NB4 (cell line): ENCODE results near the gene MRC2.
"Not testable (repeated sequence)": the region's sequence is repeated elsewhere in the genome, so short reads cannot be mapped to it uniquely, and the experiment has no call there.

Experiments
- DNase-seq: peaks from one replicate; pipeline ENCODE4 v3.0.0; 2010; ENCODE audit warnings: low read depth
- H3K4me3 ChIP-seq: one replicate; pipeline ENCODE4 v1.5.1; 2011; ENCODE audit warnings: mild to moderate bottlenecking, low read depth, low read length, moderate library complexity
- MYC ChIP-seq: IDR thresholded peaks from 2 replicates; pipeline ENCODE4 v1.6.1; 2011; ENCODE audit warnings: low read depth, low read length
- POLR2A ChIP-seq: IDR thresholded peaks from 2 replicates; pipeline ENCODE4 v1.6.1; 2011; ENCODE audit warnings: mild to moderate bottlenecking; ENCODE audit not compliant: insufficient read length; ENCODE audit errors: extremely low read depth
- TF ChIP-seq, protein P1 (sequence below): IDR thresholded peaks from 2 replicates; pipeline ENCODE4 v1.6.1; 2011; ENCODE audit warnings: low read depth, low read length
- TF ChIP-seq, protein P2 (sequence below): IDR thresholded peaks from one replicate; pipeline ENCODE4 v1.5.1; 2012; ENCODE audit warnings: low read depth, low read length

MRC2 gene

DNA sequence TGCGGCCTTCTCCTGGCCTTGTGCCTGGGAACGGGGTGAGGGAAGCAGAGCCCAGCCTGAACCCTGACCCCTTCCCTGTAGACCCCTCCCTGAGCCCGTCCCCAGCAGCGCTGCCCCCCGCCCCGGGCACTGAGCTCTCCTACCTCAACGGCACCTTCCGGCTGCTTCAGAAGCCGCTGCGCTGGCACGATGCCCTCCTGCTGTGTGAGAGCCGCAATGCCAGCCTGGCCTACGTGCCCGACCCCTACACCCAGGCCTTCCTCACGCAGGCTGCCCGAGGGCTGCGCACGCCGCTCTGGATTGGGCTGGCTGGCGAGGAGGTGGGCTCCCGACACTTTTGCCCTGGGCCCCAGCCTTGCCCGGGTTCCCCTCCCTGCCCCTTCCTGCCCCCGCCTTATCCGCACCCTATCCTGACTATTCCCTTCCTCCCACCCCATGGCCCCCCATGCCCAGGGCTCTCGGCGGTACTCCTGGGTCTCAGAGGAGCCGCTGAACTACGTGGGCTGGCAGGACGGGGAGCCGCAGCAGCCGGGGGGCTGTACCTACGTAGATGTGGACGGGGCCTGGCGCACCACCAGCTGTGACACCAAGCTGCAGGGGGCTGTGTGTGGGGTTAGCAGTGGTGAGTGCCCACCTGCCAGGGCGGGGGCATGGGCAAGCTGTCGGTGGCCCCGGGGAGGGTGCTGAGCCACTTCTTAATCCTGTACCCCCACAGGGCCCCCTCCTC lies 62.1 kb downstream of the MRC2 start:
- TF ChIP-seq, protein P1, sequence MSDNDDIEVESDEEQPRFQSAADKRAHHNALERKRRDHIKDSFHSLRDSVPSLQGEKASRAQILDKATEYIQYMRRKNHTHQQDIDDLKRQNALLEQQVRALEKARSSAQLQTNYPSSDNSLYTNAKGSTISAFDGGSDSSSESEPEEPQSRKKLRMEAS: no peak
- TF ChIP-seq MYC (no peak), POLR2A (no peak)
- TF ChIP-seq, protein P2, sequence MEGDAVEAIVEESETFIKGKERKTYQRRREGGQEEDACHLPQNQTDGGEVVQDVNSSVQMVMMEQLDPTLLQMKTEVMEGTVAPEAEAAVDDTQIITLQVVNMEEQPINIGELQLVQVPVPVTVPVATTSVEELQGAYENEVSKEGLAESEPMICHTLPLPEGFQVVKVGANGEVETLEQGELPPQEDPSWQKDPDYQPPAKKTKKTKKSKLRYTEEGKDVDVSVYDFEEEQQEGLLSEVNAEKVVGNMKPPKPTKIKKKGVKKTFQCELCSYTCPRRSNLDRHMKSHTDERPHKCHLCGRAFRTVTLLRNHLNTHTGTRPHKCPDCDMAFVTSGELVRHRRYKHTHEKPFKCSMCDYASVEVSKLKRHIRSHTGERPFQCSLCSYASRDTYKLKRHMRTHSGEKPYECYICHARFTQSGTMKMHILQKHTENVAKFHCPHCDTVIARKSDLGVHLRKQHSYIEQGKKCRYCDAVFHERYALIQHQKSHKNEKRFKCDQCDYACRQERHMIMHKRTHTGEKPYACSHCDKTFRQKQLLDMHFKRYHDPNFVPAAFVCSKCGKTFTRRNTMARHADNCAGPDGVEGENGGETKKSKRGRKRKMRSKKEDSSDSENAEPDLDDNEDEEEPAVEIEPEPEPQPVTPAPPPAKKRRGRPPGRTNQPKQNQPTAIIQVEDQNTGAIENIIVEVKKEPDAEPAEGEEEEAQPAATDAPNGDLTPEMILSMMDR: no peak
- no peak overlapping the region for H3K4me3 ChIP-seq
- DNase-seq: no peak

DNA sequence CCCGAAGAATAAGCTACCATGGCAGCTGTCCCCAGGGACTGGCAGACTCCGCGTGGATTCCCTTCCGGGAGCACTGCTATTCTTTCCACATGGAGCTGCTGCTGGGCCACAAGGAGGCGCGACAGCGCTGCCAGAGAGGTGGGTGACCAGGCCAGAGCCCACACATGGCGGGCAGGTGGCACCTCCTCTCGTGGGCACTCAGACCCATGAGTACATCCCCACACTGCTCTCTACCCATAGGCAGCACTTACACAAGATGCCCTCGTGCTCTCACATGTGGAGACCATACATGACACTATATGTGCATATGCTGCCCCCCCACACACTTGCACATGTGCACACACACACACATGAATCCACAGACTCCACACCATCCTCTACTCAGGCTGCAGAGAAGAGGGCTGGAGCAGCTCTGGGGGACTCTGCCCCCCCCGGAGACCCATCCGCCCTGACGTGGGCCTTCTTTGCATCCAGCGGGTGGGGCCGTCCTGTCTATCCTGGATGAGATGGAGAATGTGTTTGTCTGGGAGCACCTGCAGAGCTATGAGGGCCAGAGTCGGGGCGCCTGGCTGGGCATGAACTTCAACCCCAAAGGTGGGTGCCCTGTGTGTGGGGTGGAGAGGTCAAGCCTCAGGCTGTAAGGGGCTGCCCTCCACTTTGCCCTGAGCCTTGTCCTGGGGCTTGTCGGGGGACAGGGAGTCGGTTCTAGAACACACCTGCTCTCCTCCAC lies 62.9 kb downstream of the MRC2 start:
- no peak overlapping the region for H3K4me3 ChIP-seq
- TF ChIP-seq, protein P2: no peak
- TF ChIP-seq POLR2A: no peak
- no peak for TF ChIP-seq MYC
- TF ChIP-seq, protein P1: no peak
- DNase-seq: no peak

GRCh38 chr17:62691589-62691915 lies 64.1 kb downstream of the MRC2 start:
- not testable (repeated sequence) for DNase-seq, H3K4me3 ChIP-seq

DNA sequence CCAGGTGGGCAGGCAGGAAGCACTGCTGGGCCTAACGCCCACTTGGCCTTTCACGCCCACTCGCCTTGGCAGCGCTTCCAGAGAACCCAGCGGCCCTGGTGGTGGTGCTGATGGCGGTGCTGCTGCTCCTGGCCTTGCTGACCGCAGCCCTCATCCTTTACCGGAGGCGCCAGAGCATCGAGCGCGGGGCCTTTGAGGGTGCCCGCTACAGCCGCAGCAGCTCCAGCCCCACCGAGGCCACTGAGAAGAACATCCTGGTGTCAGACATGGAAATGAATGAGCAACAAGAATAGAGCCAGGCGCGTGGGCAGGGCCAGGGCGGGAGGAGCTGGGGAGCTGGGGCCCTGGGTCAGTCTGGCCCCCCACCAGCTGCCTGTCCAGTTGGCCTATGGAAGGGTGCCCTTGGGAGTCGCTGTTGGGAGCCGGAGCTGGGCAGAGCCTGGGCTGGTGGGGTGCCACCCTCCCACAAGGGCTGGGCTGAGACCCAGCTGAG lies 64.7 kb downstream of the MRC2 start:
- TF ChIP-seq MYC (no peak), POLR2A (no peak)
- TF ChIP-seq, protein P2: no peak
- TF ChIP-seq, protein P1: no peak
- no peak overlapping the region for H3K4me3 ChIP-seq
- no peak for DNase-seq

DNA sequence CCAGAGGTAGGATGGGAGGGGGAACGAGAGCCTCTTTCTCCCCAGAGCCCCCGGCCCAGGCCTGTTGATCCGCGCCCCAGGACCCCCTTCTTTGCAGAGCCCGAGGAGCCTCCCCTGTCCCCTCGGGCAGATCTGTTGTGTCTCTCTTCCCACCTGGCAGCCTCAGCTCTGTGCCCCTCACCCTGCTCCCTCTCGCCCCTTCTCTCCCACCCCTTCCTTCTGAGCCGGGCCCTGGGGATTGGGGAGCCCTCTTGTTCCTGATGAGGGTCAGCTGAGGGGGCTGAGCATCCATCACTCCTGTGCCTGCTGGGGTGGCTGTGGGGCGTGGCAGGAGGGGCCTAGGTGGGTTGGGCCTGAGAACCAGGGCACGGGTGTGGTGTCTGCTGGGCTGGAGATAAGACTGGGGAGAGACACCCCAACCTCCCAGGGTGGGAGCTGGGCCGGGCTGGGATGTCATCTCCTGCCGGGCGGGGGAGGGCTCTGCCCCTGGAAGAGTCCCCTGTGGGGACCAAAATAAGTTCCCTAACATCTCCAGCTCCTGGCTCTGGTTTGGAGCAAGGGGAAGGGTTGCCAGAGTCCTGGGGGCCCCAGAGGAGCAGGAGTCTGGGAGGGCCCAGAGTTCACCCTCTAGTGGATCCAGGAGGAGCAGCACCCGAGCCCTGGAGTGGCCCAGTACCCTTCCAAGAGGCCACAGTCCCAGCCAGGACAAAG lies 65.4 kb downstream of the MRC2 start:
- TF ChIP-seq MYC (no peak), POLR2A (no peak)
- TF ChIP-seq, protein P1: no peak
- TF ChIP-seq, protein P2: peak; percentile 14
- no peak overlapping the region for H3K4me3 ChIP-seq
- peak; percentile 36 for DNase-seq
